SJCRH30 (cell line): ENCODE results near the gene ACSS3. TPM values are rescaled to one million over a fixed set of nuclear protein-coding genes. Genes with fewer than 3 reads are reported as not detected.

ENCODE experiments used
- DNase-seq, 2 experiments: peaks; one replicate each; pipeline ENCODE4 v3.0.0-alpha.2; 2015 to 2020
- H3K27ac ChIP-seq: fragments of 250-450 bp; sonication (Bioruptor Pico); 2 replicates; pipeline ENCODE4 v1.5.1; 2020; ENCODE audit warnings: mild to moderate bottlenecking, moderate library complexity
- H3K27me3 ChIP-seq: fragments of 250-450 bp; sonication (Bioruptor Pico); 2 replicates; pipeline ENCODE4 v1.5.1; 2020; ENCODE audit warnings: mild to moderate bottlenecking, moderate library complexity
- H3K36me3 ChIP-seq: fragments of 250-450 bp; sonication (Bioruptor Pico); 2 replicates; pipeline ENCODE4 v1.5.1; 2020; ENCODE audit warnings: mild to moderate bottlenecking, moderate library complexity
- H3K4me1 ChIP-seq: fragments of 250-450 bp; sonication (Bioruptor Pico); 2 replicates; pipeline ENCODE4 v1.5.1; 2020; ENCODE audit warnings: mild to moderate bottlenecking, moderate library complexity
- H3K4me3 ChIP-seq: fragments of 250-450 bp; sonication (Bioruptor Pico); 2 replicates; pipeline ENCODE4 v1.5.1; 2020; ENCODE audit warnings: mild to moderate bottlenecking, moderate library complexity
- H3K9me3 ChIP-seq: fragments of 250-450 bp; sonication (Bioruptor Pico); replicated peaks from 2 replicates; pipeline ENCODE4 v1.5.1; 2020; ENCODE audit warnings: mild to moderate bottlenecking, moderate library complexity
- total RNA-seq: library from RNA; depleted of rRNA; stranded (reverse); fragments of >200 nt; shearing (Covaris generic); gene quantifications from 2 replicates; pipeline ENCODE4 v1.2.3, GENCODE V29; 2014; rRNA removed

The ACSS3 gene
- total RNA-seq, 1 experiment from 2014 or later, result 24.4 TPM

- H3K4me3 ChIP-seq, result no peak overlapping the region
- peak in 1 of 2 experiments; percentile 32 for DNase-seq
- no peaks in the 10 kb centered on the region for H3K27me3 ChIP-seq
- no peaks in the 10 kb centered on the region for H3K4me1 ChIP-seq
- H3K9me3 ChIP-seq, result no peaks in the 10 kb centered on the region
- no peaks in the 10 kb centered on the region for H3K36me3 ChIP-seq
- no peak overlapping the region for H3K27ac ChIP-seq
Measured at GRCh38 chr12:81300454-81300853, 222.6 kb downstream of the ACSS3 start.

DNA sequence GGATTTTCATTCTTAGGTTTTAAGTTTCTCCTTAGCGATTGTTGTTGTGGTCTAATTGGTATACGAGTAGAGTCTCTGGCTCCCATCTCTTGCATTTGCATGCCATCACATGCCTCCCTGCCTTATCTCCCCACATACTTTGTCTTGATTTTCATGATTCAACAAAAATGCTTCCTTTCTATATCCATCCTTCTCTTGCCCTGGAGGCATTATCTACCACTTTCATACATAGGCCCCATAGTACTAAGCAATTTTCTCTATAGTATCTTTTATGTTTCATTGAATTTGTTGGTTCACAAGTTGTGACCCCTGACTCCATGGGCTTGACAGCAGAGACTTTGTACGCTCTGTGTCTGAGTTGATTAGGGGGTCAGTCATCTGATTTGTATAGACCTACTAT, 226.1 kb downstream of the ACSS3 start:
- no peak for DNase-seq
- H3K9me3 ChIP-seq, result no peaks in the 10 kb centered on the region

More for the DNA sequence above, 226.1 kb downstream of the ACSS3 start:
- Histone ChIP-seq H3K27me3 (no peaks in the 10 kb centered on the region), H3K27ac (no peak overlapping the region), H3K4me1 (no peaks in the 10 kb centered on the region), H3K4me3 (no peak overlapping the region), H3K36me3 (no peaks in the 10 kb centered on the region)

Other genes with a start within 250 kb of the ACSS3 start
- 52.2 and 57.8 TPM in 2 replicates for gene LIN7A, start 140.1 kb upstream of the ACSS3 start, total RNA-seq